Measurements from ENCODE around the gene GARIN5B. TPM values are rescaled to one million over a fixed set of nuclear protein-coding genes. Genes with fewer than 3 reads are reported as not detected.

GARIN5B gene
- polyA plus RNA-seq, 1 of the 3 experiments (the other 2 are of a cell fraction): not detected

- Histone ChIP-seq H3K79me2 (ENCODE audit: insufficient read depth) (peaks cover 18% of the 10 kb centered on the region), H3K9ac (no peak overlapping the region), H3K9me3 (no peaks in the 10 kb centered on the region), H3K4me3 (ENCODE audit: low read depth in 2 of 2, low read length in 1 of 2) (no peak overlapping the region), H2AFZ (ENCODE audit: low read depth) (no peak overlapping the region), H3K4me2 (no peak overlapping the region), H3K9me2 (no peaks in the 10 kb centered on the region), H3K36me3 (replicated peaks in 1 of 2; ENCODE audit: control insufficient read depth in 1 of 2, insufficient read depth in 2 of 2, low read length in 1 of 2) (peaks cover 8 to 15% of the 10 kb centered on the region in 2 experiments), H3F3A (replicated peaks; ENCODE audit: insufficient read depth) (peaks cover 5% of the 10 kb centered on the region), H3K4me1 (ENCODE audit: control insufficient read depth in 1 of 2, insufficient read depth in 2 of 2, low read depth in 1 of 2, low read length in 1 of 2) (peaks cover 6 to 29% of the 10 kb centered on the region in 2 experiments; a peak in 2 of 4 replicates), H4K20me1 (ENCODE audit: insufficient read depth) (peaks cover 17% of the 10 kb centered on the region), H3K27ac (ENCODE audit: low read depth in 2 of 2, low read length in 1 of 2) (no peak overlapping the region), H3K27me3 (ENCODE audit: insufficient read depth) (no peaks in the 10 kb centered on the region)
- DNase-seq: no peak
- ChIA-PET CTCF (interaction anchor here (0.9 to 2.9 kb wide), 9 partner anchors 9 to 104 kb away, joined by 3 to 33 read pairs (median 8); partner anchors contain the start of gene IL11), POLR2A (interaction anchor here (1.6 kb wide), 1 partner anchor 14 kb away, joined by 3 read pairs; no protein-coding TSS in a partner anchor)
- WGBS (ENCODE audit: low lambda C conversion rate): 100% methylated on average over 3 of the region's 3 CpGs
- no peak for TF ChIP-seq MEF2A (IDR thresholded peaks at IDR 0.05; ENCODE audit: borderline replicate concordance, low read depth)
- TF ChIP-seq EZH2phosphoT487 (IDR thresholded peaks at IDR 0.05; ENCODE audit: borderline replicate concordance, low read depth): no peak
- TF ChIP-seq ELF1 (IDR thresholded peaks at IDR 0.05): no peak
- TF ChIP-seq USF1 (IDR thresholded peaks at IDR 0.05; ENCODE audit: borderline replicate concordance, low read depth): no peak
- TF ChIP-seq RCOR1 (IDR thresholded peaks at IDR 0.05; ENCODE audit: low read length): no peak
- TF ChIP-seq MXI1 (IDR thresholded peaks at IDR 0.05; ENCODE audit: low read depth, low read length): no peak
- no peak for TF ChIP-seq FOXM1 (IDR thresholded peaks at IDR 0.05; ENCODE audit: low read depth)
- no peak for TF ChIP-seq FOSL2 (IDR thresholded peaks at IDR 0.05; ENCODE audit: borderline replicate concordance, low read depth)
- no peak for TF ChIP-seq RFX5 (IDR thresholded peaks at IDR 0.05; ENCODE audit: low read length)
Measured at GRCh38 chr19:55382522-55383054, 19.5 kb upstream of the GARIN5B start.

GRCh38 chr19:55382013-55382412 is 19.0 kb upstream of the GARIN5B start:
- H3K9me2 ChIP-seq: no peaks in the 10 kb centered on the region
- H3K4me1 ChIP-seq (ENCODE audit: control insufficient read depth in 1 of 2, insufficient read depth in 2 of 2, low read depth in 1 of 2, low read length in 1 of 2): peaks cover 6 to 23% of the 10 kb centered on the region in 2 experiments; a peak in 2 of 4 replicates
- TF ChIP-seq GATA2 (CRISPR knock-in tag; IDR thresholded peaks at IDR 0.05) (no peak), FOXM1 (IDR thresholded peaks at IDR 0.05; ENCODE audit: low read depth) (no peak), MXI1 (IDR thresholded peaks at IDR 0.05; ENCODE audit: low read depth, low read length) (no peak), NFIC (IDR thresholded peaks at IDR 0.05; ENCODE audit: borderline replicate concordance) (no peak), ZBTB33 (IDR thresholded peaks at IDR 0.05; ENCODE audit: borderline replicate concordance, low read depth) (no peak), TAF1 (IDR thresholded peaks at IDR 0.05; ENCODE audit: borderline replicate concordance, low read depth, low read length) (no peak), FOXJ3 (CRISPR knock-in tag; IDR thresholded peaks at IDR 0.05) (no peak), YY1 (IDR thresholded peaks at IDR 0.05; ENCODE audit: low read depth) (no peak)
- H3K4me2 ChIP-seq: no peak overlapping the region
- no peak overlapping the region for H3K27ac ChIP-seq (ENCODE audit: low read depth in 2 of 2, low read length in 1 of 2)
- peaks cover 3 to 10% of the 10 kb centered on the region in 2 experiments for H3K36me3 ChIP-seq (replicated peaks in 1 of 2; ENCODE audit: control insufficient read depth in 1 of 2, insufficient read depth in 2 of 2, low read length in 1 of 2)
- H3K79me2 ChIP-seq (ENCODE audit: insufficient read depth): peaks cover 12% of the 10 kb centered on the region
- CTCF ChIA-PET: no interaction called here
- no peak overlapping the region for H3K9ac ChIP-seq
- peaks cover 11% of the 10 kb centered on the region for H4K20me1 ChIP-seq (ENCODE audit: insufficient read depth)
- 92% methylated on average over 5 of the region's 5 CpGs for WGBS (ENCODE audit: low lambda C conversion rate)
- H3K4me3 ChIP-seq (ENCODE audit: low read depth in 2 of 2, low read length in 1 of 2): no peak overlapping the region
- no peaks in the 10 kb centered on the region for H3K9me3 ChIP-seq
- DNase-seq: no peak
- peaks cover 5% of the 10 kb centered on the region for H3F3A ChIP-seq (replicated peaks; ENCODE audit: insufficient read depth)
- POLR2A ChIA-PET: no interaction called here
- H2AFZ ChIP-seq (ENCODE audit: low read depth): no peak overlapping the region
- no peaks in the 10 kb centered on the region for H3K27me3 ChIP-seq (ENCODE audit: insufficient read depth)
